DMS79 treated with DMSO at 0.1 percent for 48 hours (cell line): ENCODE results near the gene GPX5.

Source experiments
- DNase-seq: peaks from one replicate; lab custom pipeline; 2025; lab: John Stamatoyannopoulos, UW

The GPX5 gene

DNA sequence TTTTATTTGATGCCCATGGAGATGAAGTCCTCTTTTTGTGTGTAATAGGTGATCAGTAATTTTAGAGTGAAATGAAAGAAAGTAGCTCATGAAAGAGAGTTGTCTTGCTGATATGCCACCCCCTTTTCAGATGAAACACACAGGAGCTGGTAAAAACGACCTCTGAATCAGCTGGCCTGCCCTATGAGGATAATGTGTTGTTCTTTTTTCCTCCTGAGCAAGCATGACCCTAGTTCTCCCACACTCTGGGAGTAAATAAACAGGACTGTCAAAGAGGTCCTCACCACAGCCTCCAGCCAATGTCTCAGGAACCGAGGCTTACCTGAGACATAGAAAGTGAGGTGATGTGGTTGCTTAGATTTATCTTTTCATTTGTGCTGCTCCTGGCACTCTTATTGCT is 29.5 kb downstream of the GPX5 start:
- no peak for DNase-seq

DNA sequence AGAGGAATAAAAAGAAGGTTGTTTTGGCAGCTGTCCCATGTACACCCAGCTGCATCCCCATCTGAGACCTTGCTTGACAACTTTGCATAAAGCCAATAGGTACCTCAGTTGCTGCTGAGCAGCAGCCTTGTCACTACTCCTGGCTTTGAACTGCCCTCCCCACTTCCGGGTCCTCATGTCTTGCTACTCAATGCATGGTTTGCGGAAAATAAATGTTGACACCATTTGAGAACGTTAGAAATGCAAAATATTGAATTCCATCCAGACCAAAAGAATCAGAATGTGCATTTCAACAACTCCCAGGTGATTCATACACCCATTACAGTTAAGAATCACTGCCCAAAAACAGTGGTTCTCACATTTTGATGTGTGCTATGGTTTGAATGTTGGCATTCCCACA is 32.9 kb downstream of the GPX5 start:
- no peak for DNase-seq

DNA sequence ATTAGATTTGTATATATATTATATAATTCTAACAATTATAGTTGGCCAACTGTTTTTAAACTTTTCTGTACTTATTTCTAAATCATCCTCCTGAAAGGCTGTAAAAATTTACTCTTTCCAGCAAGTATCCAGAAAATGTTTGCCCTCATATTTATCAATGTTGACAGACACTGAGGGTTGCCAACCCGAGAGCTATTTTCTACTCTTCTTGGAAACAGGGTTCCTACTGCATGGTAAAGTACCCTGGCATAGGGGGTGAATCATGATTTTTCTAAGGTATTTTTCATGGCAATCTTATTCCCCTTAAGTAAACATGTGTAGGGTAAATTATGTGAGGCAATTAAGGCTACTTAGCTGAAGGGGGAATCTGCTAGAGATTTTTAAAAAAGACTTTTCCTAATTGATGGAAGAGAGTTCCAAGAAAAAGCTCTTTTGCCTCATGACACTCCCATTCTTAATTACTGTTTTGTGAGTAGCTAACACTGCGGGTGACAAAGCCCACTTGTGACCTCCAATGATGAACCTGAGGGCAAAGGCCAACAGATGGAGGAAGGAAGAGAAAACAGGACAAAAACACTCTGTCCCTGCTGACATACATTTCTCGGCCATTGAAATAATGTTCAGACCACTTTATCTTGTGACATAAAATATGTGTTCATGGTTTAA is 37.9 kb downstream of the GPX5 start:
- no peak for DNase-seq

DNA sequence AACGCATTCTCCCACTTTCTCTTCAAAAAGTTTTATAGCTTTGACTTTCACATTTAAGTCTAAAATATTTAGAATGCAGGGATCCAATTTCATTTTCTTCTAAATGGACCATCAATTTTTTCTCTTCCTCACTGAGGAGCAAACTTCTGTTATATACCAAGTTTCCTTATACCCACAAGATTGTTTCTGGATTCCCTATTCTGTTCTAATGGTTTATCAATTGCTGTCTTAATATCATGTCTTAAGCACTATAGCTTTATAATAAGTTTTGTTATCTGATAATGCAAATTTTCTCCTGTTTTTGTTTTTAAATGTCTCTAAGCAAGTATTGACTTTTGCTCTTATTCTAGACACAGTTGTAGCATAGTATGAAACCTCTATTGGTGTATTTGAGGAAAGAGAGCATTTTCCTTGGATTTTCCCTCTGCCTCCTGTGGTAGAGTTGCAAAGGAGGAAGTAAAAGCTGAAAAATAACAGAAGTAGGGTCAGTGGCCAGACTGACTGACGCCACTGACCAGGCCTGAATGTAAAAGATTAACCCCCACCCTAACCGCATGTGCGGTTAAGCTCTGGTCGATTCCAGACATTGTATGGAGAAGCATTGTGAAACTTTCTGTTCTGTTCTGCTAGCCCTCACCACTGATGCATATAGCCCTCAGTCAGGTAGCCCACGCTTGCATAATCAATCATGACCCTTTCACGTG is 40.3 kb downstream of the GPX5 start:
- no peak for DNase-seq

DNA sequence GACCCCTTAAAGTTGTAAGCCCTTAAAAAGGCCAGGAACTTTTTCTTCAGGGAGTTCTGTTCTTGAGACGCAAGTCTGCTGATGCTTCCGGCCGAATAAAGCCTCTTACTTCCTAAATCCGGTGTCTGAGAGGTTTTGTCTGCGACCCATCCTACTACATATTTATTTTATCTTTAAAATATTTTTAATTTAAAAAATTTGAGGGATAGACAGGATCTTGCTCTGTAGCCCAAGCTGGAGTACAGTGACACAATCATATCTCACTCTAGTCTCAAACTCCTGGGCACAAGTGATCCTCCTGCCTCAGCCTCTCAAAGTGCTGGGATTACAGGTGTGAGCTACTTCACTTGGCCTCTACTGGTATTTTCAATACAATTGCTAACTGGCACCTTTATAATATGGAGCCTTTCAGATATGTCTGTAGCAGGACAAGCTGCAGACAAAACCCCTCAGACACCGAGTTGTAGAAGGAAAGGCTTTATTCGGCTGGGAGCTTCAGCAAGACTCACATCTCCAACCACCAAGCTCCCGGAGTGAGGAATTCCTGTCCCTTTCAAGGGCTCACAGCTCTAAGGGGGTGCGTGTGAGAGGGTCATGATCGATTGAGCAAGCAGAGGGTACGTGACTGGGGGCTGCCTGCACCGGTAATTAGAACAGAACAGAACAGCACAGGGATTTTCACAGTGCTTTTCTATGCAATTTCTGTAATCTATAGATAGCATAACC is 41.0 kb downstream of the GPX5 start:
- no peak for DNase-seq

DNA sequence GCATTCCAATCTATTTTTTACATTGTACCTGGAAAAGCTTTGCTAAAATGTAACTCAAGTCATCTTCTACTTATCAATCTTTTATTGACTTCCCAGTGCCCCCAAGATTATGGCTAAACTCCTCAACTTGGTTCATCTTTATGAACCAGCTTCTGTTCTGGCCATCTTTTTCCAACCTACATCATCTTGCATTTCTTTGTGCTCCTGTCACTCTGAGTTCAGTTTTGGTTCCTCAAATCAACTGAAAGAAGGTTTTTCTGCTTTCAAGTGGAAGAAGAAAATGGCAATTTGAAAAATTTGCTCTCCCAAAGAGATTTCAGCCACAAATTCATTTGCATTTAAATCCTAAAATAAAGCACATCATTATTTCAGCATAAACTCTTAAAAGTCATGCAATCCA is 41.8 kb downstream of the GPX5 start:
- no peak for DNase-seq

DNA sequence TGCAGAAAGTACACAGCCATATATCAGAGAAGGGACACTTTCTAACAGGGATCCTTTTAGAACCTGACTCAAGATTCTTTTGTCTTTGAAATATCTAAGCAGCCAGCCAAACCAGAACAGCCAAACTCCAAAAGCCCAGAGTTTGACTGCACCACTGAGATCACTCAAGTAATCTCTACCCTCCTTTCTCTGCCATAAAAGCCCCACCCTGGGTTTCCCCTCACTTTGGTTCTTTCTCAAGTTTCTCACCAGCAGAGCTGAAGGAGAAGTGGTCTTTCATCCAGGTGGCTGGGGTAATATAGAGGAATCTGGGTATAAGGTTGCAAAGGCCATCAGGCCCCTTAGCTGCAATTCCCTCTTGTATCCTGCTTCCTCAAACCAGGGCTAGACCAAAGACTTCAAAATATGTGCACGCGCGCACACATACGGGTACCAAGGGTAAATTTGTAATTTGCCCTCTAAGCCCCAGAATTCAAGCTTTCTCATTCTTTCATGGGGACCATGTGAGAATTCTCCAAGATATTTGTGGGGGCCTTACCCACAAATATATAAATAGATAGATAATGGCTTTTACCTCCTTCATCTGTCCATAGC is 42.9 kb downstream of the GPX5 start:
- DNase-seq = no peak

DNA sequence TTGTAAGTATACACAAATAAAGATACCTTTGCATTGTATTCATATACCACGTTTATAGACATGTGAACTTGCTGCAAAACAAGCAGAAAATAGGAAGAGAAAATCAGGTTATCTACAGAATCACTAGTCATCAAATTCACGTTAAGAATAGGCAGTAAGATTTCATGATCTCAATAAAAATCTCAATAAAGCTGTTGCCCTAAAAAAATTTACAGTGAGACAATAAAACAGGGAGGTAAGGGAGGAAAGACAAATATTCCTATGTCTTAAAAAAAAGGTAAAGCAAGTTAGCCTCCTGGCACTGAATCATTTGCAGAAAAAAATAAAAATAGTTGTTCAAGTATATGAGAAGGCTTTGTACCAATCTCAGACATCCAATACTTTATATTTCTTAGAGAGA is 44.1 kb downstream of the GPX5 start:
- no peak for DNase-seq

DNA sequence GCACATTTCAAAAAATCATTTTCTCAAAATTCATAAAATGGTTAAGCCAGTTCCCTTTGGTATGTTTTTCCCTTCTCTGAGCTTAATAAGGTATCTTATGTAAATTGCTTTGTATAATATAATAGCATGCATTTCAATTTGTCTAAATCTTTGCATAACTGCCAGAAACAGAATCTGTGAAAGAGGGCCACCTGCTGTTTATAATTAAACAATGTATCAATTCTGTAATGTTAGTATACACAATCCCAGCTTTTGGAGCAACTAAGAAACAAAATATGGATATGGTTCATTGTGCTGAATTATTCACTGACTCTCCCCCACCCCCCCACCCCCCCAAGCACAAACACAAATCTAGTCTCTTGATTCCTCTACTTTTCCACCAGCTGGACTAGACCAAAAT is 54.8 kb downstream of the GPX5 start:
- no peak for DNase-seq

DNA sequence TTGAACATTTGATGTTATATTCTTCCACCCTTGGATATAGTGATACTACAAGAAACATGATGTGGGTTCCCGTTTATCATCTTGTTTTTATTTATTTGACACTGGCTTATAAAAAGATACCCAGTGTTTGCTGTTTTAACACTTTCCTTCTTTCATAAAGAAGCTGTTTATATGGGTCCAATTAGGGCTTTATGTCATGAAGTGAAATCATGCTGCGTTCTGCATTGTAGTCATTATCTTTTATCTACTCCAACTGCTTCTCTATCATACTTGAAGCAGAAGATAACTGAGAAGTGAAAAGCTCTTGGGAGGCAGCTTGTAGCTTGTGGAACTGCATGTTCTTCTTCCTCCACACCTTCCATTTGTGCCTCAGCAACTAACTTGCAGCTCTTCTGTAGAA is 57.8 kb downstream of the GPX5 start:
- DNase-seq = no peak
